ENCODE measurements around the gene AIPL1.

Gene AIPL1

DNA sequence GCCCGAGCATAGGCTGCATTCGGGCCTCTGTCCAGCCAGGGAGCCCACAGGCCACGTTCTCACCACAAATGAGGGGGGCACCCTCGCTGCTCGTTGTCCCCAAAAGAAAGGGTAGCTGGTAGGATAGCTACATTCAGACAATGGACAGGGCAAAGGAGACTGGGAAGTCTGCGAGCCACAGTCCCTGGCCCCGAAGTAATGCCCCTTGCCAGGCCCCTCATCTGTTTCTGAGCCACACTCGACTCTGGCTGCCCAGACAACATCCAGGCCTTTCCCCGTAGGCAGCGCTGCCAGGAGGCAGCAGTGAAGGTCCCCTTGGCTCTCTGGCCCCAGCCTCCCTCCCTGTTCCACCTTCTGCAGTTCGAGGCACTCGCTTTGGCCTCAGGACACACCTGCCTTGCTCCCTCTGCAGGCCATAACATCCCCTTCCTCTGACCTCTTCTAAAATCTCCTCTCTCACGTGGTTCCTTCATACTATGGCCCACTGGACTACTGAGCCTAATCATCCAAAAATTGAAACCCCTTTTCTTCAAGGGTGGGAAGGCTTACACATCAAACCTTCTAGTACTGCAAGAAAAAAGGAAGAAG, 12.2 kb downstream of the AIPL1 start:
- TF ChIP-seq, protein P1, sequence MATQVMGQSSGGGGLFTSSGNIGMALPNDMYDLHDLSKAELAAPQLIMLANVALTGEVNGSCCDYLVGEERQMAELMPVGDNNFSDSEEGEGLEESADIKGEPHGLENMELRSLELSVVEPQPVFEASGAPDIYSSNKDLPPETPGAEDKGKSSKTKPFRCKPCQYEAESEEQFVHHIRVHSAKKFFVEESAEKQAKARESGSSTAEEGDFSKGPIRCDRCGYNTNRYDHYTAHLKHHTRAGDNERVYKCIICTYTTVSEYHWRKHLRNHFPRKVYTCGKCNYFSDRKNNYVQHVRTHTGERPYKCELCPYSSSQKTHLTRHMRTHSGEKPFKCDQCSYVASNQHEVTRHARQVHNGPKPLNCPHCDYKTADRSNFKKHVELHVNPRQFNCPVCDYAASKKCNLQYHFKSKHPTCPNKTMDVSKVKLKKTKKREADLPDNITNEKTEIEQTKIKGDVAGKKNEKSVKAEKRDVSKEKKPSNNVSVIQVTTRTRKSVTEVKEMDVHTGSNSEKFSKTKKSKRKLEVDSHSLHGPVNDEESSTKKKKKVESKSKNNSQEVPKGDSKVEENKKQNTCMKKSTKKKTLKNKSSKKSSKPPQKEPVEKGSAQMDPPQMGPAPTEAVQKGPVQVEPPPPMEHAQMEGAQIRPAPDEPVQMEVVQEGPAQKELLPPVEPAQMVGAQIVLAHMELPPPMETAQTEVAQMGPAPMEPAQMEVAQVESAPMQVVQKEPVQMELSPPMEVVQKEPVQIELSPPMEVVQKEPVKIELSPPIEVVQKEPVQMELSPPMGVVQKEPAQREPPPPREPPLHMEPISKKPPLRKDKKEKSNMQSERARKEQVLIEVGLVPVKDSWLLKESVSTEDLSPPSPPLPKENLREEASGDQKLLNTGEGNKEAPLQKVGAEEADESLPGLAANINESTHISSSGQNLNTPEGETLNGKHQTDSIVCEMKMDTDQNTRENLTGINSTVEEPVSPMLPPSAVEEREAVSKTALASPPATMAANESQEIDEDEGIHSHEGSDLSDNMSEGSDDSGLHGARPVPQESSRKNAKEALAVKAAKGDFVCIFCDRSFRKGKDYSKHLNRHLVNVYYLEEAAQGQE (IDR thresholded peaks at IDR 0.05; ENCODE audit: insufficient read depth in 1 of 2, low read depth in 2 of 2, low read length in 2 of 2): no peak
- TF ChIP-seq SIN3A (IDR thresholded peaks at IDR 0.05; ENCODE audit: borderline replicate concordance, insufficient read depth, low read length) (no peak), TAF1 (IDR thresholded peaks at IDR 0.05; ENCODE audit: borderline replicate concordance, insufficient read depth, low read length) (no peak), FOXP2 (optimal IDR thresholded peaks at IDR 0.05; ENCODE audit: borderline replicate concordance, extremely low read depth, extremely low read length, insufficient read depth) (no peak), POLR2AphosphoS5 (IDR thresholded peaks at IDR 0.05; ENCODE audit: low read depth, low read length) (no peak)

DNA sequence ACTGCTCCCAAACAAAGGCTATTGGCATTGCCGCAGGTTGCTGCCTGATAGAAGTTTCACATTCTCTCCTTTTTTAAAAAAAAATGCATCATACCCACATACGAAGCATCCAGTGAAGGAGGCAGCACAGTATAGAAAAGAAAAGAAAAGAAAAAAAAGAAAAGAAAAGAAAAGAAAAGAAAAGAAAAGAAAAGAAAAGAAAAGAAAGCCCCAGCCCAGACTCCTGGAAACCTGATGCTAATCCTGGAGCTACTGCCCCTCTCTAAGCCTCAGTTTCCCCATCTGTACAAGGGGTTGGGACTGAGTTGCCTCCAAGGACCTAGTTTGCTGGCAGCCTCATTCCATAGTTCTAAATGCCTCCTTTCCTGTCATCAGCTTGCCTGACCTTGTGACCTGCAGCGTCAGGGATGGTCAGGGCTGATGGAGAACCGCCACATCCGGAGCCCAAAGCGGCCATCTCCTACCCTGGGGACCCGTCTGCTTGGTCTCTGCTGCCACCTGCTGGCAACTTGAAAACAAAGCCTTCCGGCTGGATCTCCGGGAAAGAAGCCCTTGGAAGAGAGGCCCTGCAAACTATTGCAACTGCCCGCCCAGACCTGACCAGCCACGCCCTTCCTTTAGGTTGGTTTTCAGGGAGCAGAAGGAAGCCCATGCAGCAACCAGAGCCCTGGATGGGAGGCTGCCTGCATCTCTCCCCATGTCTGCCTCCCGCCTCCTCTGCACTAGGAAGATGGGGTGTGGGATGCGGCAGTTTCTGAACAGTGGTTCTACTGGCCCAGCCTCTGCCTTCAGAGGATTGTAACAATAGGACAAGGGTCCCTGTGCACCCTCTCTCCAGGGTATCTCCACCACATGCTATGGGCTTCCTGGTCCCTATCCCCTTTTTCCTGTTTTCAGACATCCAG, 13.0 kb downstream of the AIPL1 start:
- TF ChIP-seq, protein P1 (IDR thresholded peaks at IDR 0.05; ENCODE audit: insufficient read depth in 1 of 2, low read depth in 2 of 2, low read length in 2 of 2): peak in 1 of 2 experiments; percentile 59; a peak in 2 of 4 replicates
- no peak for TF ChIP-seq TAF1 (IDR thresholded peaks at IDR 0.05; ENCODE audit: borderline replicate concordance, insufficient read depth, low read length)
- TF ChIP-seq SIN3A (IDR thresholded peaks at IDR 0.05; ENCODE audit: borderline replicate concordance, insufficient read depth, low read length): no peak
- peak; percentile 91 for TF ChIP-seq FOXP2 (optimal IDR thresholded peaks at IDR 0.05; ENCODE audit: borderline replicate concordance, extremely low read depth, extremely low read length, insufficient read depth)
- TF ChIP-seq POLR2AphosphoS5 (IDR thresholded peaks at IDR 0.05; ENCODE audit: low read depth, low read length): no peak

DNA sequence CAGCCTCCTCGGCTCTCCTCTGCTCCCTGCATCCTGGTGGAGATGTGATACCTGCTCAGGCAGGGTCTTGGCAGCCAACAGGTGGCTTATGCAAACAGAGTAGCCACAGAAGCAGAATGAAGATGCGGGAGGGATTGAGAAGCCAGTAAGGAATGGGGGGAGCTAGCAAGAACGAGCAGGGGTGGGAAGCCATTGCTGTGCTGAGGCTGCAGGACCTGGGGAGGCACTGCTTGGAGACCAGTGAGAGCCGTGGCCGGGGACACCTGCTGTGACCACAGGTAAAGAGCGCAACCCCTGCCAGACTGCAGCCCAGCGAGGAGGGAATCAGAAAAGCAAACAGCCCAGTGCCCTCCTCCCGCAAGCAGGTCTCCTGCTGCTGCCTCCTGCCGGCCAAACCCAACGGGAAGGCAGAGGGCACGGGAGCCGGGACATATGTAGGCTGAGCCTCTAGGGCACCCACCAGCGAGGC, 14.7 kb downstream of the AIPL1 start:
- TF ChIP-seq POLR2AphosphoS5 (IDR thresholded peaks at IDR 0.05; ENCODE audit: low read depth, low read length): no peak
- TF ChIP-seq SIN3A (IDR thresholded peaks at IDR 0.05; ENCODE audit: borderline replicate concordance, insufficient read depth, low read length): no peak
- no peak for TF ChIP-seq FOXP2 (optimal IDR thresholded peaks at IDR 0.05; ENCODE audit: borderline replicate concordance, extremely low read depth, extremely low read length, insufficient read depth)
- TF ChIP-seq, protein P1 (IDR thresholded peaks at IDR 0.05; ENCODE audit: insufficient read depth in 1 of 2, low read depth in 2 of 2, low read length in 2 of 2): no peak
- no peak for TF ChIP-seq TAF1 (IDR thresholded peaks at IDR 0.05; ENCODE audit: borderline replicate concordance, insufficient read depth, low read length)

DNA sequence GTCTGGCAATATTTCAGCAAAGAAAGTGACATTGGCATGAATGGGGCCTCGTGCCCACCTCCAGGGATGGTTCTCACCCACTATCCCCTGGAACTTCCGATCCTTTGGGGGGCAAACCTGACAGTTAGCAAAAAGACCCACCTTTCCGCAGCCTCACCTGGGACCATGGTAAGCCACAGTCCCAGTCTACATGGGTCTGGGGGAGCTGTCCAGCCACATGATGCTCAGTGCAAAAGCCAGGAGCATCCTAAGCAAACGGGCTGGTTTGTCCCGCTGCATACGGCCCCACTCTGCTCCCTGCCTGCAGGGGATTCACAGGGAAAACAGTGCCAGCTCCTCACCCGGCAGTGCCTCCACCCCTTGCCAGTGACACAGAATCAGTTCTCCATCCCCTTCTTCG, 19.3 kb downstream of the AIPL1 start:
- TF ChIP-seq, protein P1 (IDR thresholded peaks at IDR 0.05; ENCODE audit: insufficient read depth in 1 of 2, low read depth in 2 of 2, low read length in 2 of 2): peak; percentile 60 to 73; a peak in 3 of 4 replicates
- no peak for TF ChIP-seq POLR2AphosphoS5 (IDR thresholded peaks at IDR 0.05; ENCODE audit: low read depth, low read length)
